Skeletal muscle tissue (tissue), 4 donors: ENCODE data around the gene AS3MT. TPM values are rescaled to one million over a fixed set of nuclear protein-coding genes. Genes with fewer than 3 reads are reported as not detected.

Experiments used
- H3K27ac ChIP-seq: one replicate; pipeline ENCODE4 v1.7.0; 2013; ENCODE audit warnings: mild to moderate bottlenecking, low read depth, low read length, inconsistent platforms
- H3K27me3 ChIP-seq, 3 donors: one replicate each; pipeline ENCODE4 v1.7.0; 2013; ENCODE audit warnings: low read length in 3 of 3; ENCODE audit not compliant: control insufficient read depth in 3 of 3, insufficient read depth in 3 of 3
- H3K36me3 ChIP-seq, 3 donors: one replicate each; pipeline ENCODE4 v1.7.0; 2013; ENCODE audit warnings: low read length in 3 of 3; ENCODE audit not compliant: control insufficient read depth in 3 of 3, insufficient read depth in 3 of 3
- H3K4me1 ChIP-seq, 3 donors: one replicate each; pipeline ENCODE4 v1.7.0; 2013; ENCODE audit warnings: low read length in 3 of 3, mild to moderate bottlenecking in 3 of 3; ENCODE audit not compliant: control insufficient read depth in 3 of 3, insufficient read depth in 3 of 3
- H3K4me3 ChIP-seq, 3 donors: one replicate each; pipeline ENCODE4 v1.7.0; 2013; ENCODE audit warnings: low read length in 3 of 3
- H3K9ac ChIP-seq, 3 donors: one replicate each; pipeline ENCODE4 v1.7.0; 2013; ENCODE audit warnings: low read length in 3 of 3, mild to moderate bottlenecking in 3 of 3, moderate library complexity in 2 of 3, low read depth in 1 of 3
- H3K9me3 ChIP-seq, 3 donors: one replicate each; pipeline ENCODE4 v1.7.0; 2013; ENCODE audit warnings: low read length in 3 of 3; ENCODE audit not compliant: control insufficient read depth in 3 of 3
- total RNA-seq: library from RNA; depleted of rRNA; stranded (reverse); fragments of >200 nt; gene quantifications from one replicate; pipeline ENCODE4 v1.2.3, GENCODE V29; 2014
- donor health status: Osteomylitis.

Gene AS3MT
- total RNA-seq, 1 donor from 2014 or later, result 6.8 TPM

DNA sequence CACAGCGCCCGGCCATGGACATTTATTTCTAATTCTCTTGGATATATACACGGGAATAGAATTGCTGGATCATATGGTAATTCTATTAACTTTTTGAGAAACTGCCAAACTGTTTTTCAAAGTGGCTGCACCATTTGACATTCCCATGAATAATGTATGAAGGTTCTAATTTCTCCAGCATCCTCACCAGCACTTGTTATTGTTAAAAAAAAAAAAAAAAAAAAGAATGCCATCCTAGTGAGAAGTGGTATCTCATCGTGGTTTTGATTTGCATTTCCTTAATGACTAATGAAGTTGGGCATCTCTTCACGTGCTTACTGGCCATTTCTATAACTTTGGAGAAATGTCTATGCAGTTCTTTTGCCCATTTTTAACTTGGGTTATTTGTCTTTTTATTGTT, 62.4 kb downstream of the AS3MT start:
- no peak overlapping the region for H3K9ac ChIP-seq
- no peaks in the 10 kb centered on the region for H3K9me3 ChIP-seq
- no peak overlapping the region for H3K4me3 ChIP-seq
- no peaks in the 10 kb centered on the region for H3K27me3 ChIP-seq
- peaks cover 0 to 4% (median 0%) of the 10 kb centered on the region in 3 donors for H3K36me3 ChIP-seq
- H3K27ac ChIP-seq, result no peak overlapping the region
- H3K4me1 ChIP-seq, result no peaks in the 10 kb centered on the region

DNA sequence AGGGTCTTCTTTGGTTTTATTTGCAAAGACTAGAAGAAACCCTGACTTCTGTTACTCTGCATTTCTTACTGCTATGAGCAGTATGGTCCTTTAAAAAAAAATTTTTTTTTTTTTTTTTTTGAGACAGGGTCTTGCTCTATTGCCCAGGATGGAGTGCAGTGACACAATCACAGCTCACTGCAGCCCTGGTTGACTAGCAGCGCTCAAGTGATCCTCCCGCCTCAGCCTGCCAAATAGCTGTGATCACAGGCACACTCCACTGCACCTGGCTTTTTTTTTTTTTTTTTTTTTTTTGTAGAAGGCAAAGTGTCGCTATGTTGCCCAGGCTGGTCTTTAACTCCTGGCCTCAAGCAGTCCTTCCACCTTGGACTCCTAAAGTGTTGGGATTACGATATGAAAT, 66.2 kb downstream of the AS3MT start:
- no peaks in the 10 kb centered on the region for H3K9me3 ChIP-seq
- H3K9ac ChIP-seq, result no peak overlapping the region
- H3K36me3 ChIP-seq, result no peaks in the 10 kb centered on the region
- no peaks in the 10 kb centered on the region for H3K27me3 ChIP-seq
- H3K4me3 ChIP-seq, result no peak overlapping the region
- no peak overlapping the region for H3K27ac ChIP-seq
- no peaks in the 10 kb centered on the region for H3K4me1 ChIP-seq

DNA sequence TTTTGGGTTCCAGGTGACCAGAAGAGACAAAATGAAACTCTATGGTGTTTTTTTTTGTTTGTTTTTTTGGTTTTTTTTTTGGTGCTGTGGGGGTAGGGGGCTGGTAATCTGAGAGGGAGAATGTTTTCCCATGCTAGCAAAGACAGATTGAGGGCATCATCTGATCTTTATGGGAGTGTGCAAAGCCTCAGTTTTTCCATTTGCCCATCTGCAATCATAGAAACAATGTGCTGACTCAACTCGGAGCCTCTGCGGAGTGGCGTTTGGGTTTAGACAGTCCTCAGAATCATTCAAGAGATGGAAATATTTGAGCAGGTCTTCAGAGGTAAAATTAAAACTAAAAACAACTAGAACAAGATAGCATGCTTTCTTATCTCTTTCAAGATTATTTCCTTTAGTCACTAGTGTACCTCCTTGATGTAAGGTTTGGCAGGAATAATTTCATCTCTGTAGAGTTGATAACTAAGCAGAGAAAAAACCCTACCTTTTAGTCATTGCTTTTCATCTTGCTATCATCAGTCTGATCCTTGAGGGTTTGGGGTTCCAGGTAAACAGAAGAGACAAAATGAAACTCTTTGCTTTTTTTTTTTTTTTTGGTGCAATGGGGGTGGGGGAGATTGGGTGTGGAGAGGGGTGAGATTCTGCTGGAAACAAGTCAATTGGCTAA, 66.8 kb downstream of the AS3MT start:
- no peaks in the 10 kb centered on the region for H3K36me3 ChIP-seq
- no peak overlapping the region for H3K9ac ChIP-seq
- no peaks in the 10 kb centered on the region for H3K4me1 ChIP-seq
- no peaks in the 10 kb centered on the region for H3K9me3 ChIP-seq
- H3K4me3 ChIP-seq, result no peak overlapping the region
- H3K27ac ChIP-seq, result no peak overlapping the region
- H3K27me3 ChIP-seq, result no peaks in the 10 kb centered on the region

DNA sequence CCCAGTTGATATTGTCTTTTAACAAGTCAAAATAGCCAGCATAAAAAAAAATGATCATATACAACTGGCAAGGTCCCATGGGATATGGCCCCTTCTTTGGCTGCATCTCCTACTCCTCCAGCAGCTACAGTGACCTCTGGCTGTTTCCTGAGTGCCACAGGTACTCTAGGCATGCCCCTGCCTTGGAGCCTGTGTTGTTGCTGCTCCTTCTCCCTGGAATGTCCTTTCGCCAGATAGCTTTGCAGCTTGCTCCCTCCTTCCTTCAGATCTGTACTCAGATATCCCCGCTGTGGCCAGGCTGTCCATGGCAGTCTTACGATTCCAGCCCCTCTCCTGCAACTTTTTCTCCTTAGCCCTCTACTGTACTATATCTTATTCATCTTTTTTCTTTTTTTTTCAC, 72.1 kb downstream of the AS3MT start:
- H3K4me1 ChIP-seq, result no peaks in the 10 kb centered on the region
- H3K27me3 ChIP-seq, result no peaks in the 10 kb centered on the region
- H3K27ac ChIP-seq, result no peak overlapping the region
- no peaks in the 10 kb centered on the region for H3K9me3 ChIP-seq
- H3K36me3 ChIP-seq, result no peaks in the 10 kb centered on the region
- no peak overlapping the region for H3K9ac ChIP-seq
- no peak overlapping the region for H3K4me3 ChIP-seq

DNA sequence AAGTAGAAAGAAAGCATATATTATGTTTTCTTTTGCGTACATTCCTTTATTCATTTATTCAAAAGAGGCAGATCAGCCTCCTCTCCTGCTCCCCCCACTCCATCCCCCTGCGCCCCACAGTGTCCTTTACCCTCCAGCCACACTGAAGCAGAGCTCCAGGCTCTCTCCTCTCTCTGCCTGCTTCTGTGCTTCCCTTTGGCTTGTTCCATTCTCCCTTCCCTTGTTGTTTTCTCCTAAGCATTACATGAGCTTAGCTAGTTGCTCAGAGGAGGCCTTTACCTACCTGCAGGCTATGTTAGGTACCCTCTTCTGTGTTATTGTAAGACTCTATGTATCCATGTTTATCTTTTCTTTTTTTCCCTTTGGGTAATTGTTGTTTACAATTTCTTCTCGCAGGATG, 76.2 kb downstream of the AS3MT start:
- Histone ChIP-seq H3K9me3 (no peaks in the 10 kb centered on the region), H3K4me3 (no peak overlapping the region), H3K9ac (no peak overlapping the region), H3K27me3 (no peaks in the 10 kb centered on the region), H3K36me3 (no peaks in the 10 kb centered on the region), H3K4me1 (no peaks in the 10 kb centered on the region), H3K27ac (no peak overlapping the region)

DNA sequence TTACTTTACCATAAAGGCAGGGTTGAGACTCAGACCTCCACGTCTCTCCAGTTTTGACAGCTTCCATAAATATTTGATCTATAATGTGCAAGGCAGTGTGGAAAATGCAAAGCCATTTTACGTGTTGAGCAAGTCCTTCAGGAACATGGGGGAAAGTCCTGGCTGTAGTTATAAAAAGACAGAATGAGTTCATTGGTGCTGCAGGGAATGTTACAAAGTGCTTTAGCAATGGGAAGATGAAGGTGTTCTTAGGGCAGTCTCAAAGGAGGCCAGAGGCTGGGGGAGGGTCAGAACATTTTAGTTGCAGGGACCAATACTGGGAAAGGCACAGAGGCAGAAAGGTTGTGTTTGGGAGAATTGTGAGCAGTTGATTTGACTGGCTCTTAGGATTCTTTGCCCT, 76.7 kb downstream of the AS3MT start:
- Histone ChIP-seq H3K9ac (no peak overlapping the region), H3K27me3 (no peaks in the 10 kb centered on the region), H3K36me3 (no peaks in the 10 kb centered on the region), H3K4me3 (no peak overlapping the region), H3K4me1 (no peaks in the 10 kb centered on the region), H3K9me3 (no peaks in the 10 kb centered on the region), H3K27ac (no peak overlapping the region)

DNA sequence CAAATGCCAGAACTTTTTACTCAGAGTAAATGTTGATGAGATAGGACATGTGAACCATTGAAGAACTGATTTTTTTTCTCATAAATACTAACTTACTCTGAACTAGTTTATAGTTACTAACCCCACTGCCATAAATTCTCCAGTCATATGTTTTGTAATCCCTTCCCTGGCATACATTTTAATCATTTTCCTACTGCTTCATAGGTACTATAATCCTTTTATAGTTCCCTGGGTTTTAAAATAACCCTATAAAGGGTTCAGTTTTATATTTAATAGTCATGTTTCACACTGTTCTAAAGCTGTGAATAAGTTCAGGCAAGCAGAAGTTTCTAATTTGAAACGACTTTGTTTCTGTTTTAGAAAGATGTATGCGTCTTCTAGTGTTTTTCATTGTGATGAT, 77.7 kb downstream of the AS3MT start:
- H3K36me3 ChIP-seq, result no peaks in the 10 kb centered on the region
- no peaks in the 10 kb centered on the region for H3K27me3 ChIP-seq
- no peaks in the 10 kb centered on the region for H3K9me3 ChIP-seq
- no peak overlapping the region for H3K9ac ChIP-seq
- no peak overlapping the region for H3K4me3 ChIP-seq
- no peaks in the 10 kb centered on the region for H3K4me1 ChIP-seq
- no peak overlapping the region for H3K27ac ChIP-seq

DNA sequence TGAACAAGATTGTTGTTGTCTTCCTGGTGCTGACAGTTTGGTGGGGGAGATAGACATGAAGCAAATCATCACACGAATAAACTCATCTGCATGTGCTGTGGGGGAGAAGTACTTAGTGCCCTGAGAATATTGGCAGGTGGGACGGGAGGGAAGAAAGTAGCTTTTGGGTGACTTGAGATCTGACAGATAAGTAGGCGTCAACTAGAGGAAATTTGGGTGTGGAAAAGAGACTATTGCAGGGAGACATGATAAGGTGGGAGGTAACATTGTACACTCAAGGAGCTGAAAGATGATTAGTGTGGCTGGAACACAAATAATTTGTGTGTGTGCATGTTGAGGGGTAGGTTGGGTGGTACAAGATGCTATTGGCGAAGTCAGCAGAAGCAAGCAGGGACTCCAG, 78.9 kb downstream of the AS3MT start:
- Histone ChIP-seq H3K27me3 (no peaks in the 10 kb centered on the region), H3K9ac (no peak overlapping the region), H3K4me1 (no peaks in the 10 kb centered on the region), H3K4me3 (no peak overlapping the region), H3K36me3 (no peaks in the 10 kb centered on the region), H3K9me3 (no peaks in the 10 kb centered on the region), H3K27ac (no peak overlapping the region)

DNA sequence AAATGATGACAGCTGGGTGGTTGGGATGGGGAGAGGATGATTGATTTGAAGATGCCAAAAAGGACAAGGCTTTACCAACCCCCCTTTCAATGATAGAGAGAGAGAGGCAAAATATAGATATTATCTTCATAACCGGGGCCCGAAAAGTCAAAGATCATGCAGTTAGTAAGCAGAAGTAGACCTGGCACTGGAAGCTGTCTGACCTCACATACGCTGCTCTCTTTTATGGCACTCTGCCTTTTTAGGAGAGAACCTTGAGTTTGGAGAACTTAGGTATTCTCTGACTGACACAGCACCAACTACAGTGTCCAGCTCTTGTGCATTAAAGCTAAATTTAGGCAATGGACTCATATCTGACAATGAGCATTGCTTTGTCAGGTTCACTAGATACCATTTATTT, 79.5 kb downstream of the AS3MT start:
- Histone ChIP-seq H3K9ac (no peak overlapping the region), H3K4me3 (no peak overlapping the region), H3K9me3 (no peaks in the 10 kb centered on the region), H3K4me1 (peaks cover 0 to 3% (median 0%) of the 10 kb centered on the region in 3 donors), H3K27ac (no peak overlapping the region), H3K27me3 (no peaks in the 10 kb centered on the region), H3K36me3 (no peaks in the 10 kb centered on the region)

DNA sequence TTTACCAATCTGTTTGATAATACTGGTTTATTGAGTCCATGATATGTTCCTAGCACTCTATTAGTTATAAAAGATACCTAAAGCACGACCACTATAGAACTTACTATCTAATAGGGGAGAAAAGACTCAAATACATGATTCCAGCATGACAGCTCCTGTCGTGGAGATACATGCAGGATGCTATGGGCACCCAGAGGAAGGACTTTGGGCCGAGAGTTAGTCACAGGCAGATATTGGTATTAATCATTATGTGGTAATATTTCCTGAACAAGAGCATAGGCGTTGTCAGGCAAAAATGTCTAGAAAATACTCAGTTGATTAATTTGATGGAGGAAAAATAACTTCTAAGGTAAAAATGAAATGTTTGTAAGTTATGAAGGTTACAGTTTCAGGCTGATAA, 80.6 kb downstream of the AS3MT start:
- H3K36me3 ChIP-seq, result no peaks in the 10 kb centered on the region
- H3K27me3 ChIP-seq, result no peaks in the 10 kb centered on the region
- H3K4me3 ChIP-seq, result no peak overlapping the region
- no peaks in the 10 kb centered on the region for H3K9me3 ChIP-seq
- no peak overlapping the region for H3K9ac ChIP-seq
- H3K4me1 ChIP-seq, result peaks cover 0 to 3% (median 0%) of the 10 kb centered on the region in 3 donors
- no peak overlapping the region for H3K27ac ChIP-seq
